Liver (tissue), 3 donors: ENCODE measurements around the gene CNGA4.

Experiments used
- SP1 ChIP-seq: IDR thresholded peaks from 2 replicates; pipeline ENCODE4 v1.6.1; 2018; ENCODE audit warnings: antibody characterized with exemption, mild to moderate bottlenecking
- TF ChIP-seq, protein P1 (sequence below): fragments of 150-350 bp; IDR thresholded peaks from 2 replicates; pipeline ENCODE4 v1.5.1; 2017; ENCODE audit warnings: improper control_type of control experiment, low read depth, low read length; ENCODE audit not compliant: missing input control
- donor health status: healthy.
- donor health status: healthy.

DNA sequence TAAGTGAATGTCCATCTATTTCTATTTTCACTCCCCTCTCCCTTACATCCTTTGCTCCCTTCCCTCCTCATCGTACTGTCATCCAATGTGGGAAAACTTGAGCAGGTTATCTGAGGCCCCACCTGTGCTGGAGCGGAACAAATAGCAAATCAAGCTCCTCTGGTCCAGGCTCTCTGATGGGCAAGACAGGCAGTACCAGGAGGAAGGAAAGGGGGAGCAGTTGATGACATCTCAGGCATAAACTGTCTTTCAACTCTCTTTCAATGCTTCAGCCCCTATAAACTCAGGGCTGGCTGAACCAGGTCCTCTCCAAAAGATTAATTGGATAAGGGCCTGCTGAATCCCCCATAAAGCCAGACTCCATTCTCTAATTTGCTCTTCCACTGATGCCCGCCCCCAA, 19.3 kb downstream of the CNGA4 start:
- TF ChIP-seq, protein P1, sequence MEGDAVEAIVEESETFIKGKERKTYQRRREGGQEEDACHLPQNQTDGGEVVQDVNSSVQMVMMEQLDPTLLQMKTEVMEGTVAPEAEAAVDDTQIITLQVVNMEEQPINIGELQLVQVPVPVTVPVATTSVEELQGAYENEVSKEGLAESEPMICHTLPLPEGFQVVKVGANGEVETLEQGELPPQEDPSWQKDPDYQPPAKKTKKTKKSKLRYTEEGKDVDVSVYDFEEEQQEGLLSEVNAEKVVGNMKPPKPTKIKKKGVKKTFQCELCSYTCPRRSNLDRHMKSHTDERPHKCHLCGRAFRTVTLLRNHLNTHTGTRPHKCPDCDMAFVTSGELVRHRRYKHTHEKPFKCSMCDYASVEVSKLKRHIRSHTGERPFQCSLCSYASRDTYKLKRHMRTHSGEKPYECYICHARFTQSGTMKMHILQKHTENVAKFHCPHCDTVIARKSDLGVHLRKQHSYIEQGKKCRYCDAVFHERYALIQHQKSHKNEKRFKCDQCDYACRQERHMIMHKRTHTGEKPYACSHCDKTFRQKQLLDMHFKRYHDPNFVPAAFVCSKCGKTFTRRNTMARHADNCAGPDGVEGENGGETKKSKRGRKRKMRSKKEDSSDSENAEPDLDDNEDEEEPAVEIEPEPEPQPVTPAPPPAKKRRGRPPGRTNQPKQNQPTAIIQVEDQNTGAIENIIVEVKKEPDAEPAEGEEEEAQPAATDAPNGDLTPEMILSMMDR: no peak
- no peak for TF ChIP-seq SP1
